Suprapubic skin (tissue), 4 donors: ENCODE data around the gene ZNF892. TPM values are rescaled to one million over a fixed set of nuclear protein-coding genes. Genes with fewer than 3 reads are reported as not detected.
"Not testable (repeated sequence)": the region's sequence is repeated elsewhere in the genome, so short reads cannot be mapped to it uniquely, and the experiment has no call there.

Source experiments
- DNase-seq, 2 donors: peaks; one replicate each; pipeline ENCODE4 v3.0.0-alpha.2; 2019; ENCODE audit warnings: low spot score in 2 of 2
- H3K27ac ChIP-seq: fragments of 200-600 bp; sonication (generic); one replicate; pipeline ENCODE4 v1.5.1; 2019
- H3K27me3 ChIP-seq: fragments of 200-600 bp; sonication (generic); one replicate; pipeline ENCODE4 v1.5.1; 2019
- H3K36me3 ChIP-seq: fragments of 200-600 bp; sonication (generic); one replicate; pipeline ENCODE4 v1.5.1; 2019
- H3K4me1 ChIP-seq: fragments of 200-600 bp; sonication (generic); one replicate; pipeline ENCODE4 v1.5.1; 2019
- H3K4me3 ChIP-seq: fragments of 200-600 bp; sonication (generic); one replicate; pipeline ENCODE4 v1.5.1; 2019; ENCODE audit warnings: mild to moderate bottlenecking
- H3K9me3 ChIP-seq: fragments of 200-600 bp; sonication (generic); one replicate; pipeline ENCODE4 v1.5.1; 2019
- EP300 ChIP-seq: sonication (generic); formaldehyde crosslinking; IDR thresholded peaks from one replicate; pipeline ENCODE4 v1.6.1; 2017; ENCODE audit warnings: antibody characterized with exemption
- POLR2A ChIP-seq, 2 donors: fragments of 450-650 bp; IDR thresholded peaks; one replicate each; pipeline ENCODE4 v1.6.1; 2017; ENCODE audit warnings: antibody characterized with exemption in 2 of 2, mild to moderate bottlenecking in 2 of 2, moderate library complexity in 2 of 2
- POLR2AphosphoS5 ChIP-seq, 3 donors: sonication (generic); formaldehyde crosslinking; IDR thresholded peaks; one replicate each; pipeline ENCODE4 v1.6.1; 2017; ENCODE audit warnings: antibody characterized with exemption in 3 of 3
- WGBS: methylation state at CpG from one replicate; pipeline ENCODE4 v1.1.5; 2018; 5-methylcytosine and 5-hydroxymethylcytosine counted together
- total RNA-seq, 4 donors: library from RNA; depleted of rRNA; stranded (reverse); fragments of >200 nt; gene quantifications; one replicate each; pipeline ENCODE4 v1.1.0, GENCODE V29; 2016
- TF ChIP-seq, protein P1 (sequence below), 2 donors: fragments of 200-600 bp in 1 of 2; fragments of 450-650 bp in 1 of 2; sonication (generic) in 1 of 2; IDR thresholded peaks; one replicate each; pipeline ENCODE4 v1.5.1; 2016 to 2019; ENCODE audit warnings: antibody characterized with exemption in 2 of 2, mild to moderate bottlenecking in 1 of 2, moderate library complexity in 1 of 2

The ZNF892 gene
- total RNA-seq, 4 donors from 2014 or later, result 1.6 to 3.2 (median 2.6) TPM

DNA sequence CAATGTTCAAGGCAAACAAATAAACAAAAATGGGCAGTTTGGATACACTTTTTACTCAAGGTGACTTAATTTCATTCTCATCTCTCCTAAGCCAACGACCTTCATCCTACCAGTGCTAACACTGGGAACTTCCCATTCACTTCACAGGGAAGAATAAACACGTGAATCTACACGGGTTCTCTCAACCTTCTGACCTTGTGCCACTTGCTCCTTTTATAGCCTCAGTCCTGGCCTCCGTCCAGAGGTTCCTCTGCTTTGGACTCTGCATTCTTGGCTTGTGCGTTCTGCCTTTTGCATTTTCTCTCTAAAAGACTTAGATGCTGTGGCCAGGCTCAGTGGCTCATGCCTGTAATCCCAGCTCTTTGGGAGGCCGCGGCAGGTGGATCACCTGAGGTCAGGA lies 27.9 kb upstream of the ZNF892 start:
- Histone ChIP-seq H3K27me3 (no peaks in the 10 kb centered on the region), H3K4me3 (no peak overlapping the region), H3K9me3 (no peaks in the 10 kb centered on the region), H3K36me3 (peaks cover 63% of the 10 kb centered on the region), H3K27ac (no peak overlapping the region), H3K4me1 (no peaks in the 10 kb centered on the region)
- DNase-seq, result no peak
- TF ChIP-seq POLR2AphosphoS5 (IDR thresholded peaks at IDR 0.05), result no peak
- TF ChIP-seq, protein P1, sequence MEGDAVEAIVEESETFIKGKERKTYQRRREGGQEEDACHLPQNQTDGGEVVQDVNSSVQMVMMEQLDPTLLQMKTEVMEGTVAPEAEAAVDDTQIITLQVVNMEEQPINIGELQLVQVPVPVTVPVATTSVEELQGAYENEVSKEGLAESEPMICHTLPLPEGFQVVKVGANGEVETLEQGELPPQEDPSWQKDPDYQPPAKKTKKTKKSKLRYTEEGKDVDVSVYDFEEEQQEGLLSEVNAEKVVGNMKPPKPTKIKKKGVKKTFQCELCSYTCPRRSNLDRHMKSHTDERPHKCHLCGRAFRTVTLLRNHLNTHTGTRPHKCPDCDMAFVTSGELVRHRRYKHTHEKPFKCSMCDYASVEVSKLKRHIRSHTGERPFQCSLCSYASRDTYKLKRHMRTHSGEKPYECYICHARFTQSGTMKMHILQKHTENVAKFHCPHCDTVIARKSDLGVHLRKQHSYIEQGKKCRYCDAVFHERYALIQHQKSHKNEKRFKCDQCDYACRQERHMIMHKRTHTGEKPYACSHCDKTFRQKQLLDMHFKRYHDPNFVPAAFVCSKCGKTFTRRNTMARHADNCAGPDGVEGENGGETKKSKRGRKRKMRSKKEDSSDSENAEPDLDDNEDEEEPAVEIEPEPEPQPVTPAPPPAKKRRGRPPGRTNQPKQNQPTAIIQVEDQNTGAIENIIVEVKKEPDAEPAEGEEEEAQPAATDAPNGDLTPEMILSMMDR (IDR thresholded peaks at IDR 0.05), result no peak
- TF ChIP-seq EP300, result no peak
- no peak for TF ChIP-seq POLR2A (IDR thresholded peaks at IDR 0.05)
- 89% methylated on average over 7 of the region's 7 CpGs for WGBS

DNA sequence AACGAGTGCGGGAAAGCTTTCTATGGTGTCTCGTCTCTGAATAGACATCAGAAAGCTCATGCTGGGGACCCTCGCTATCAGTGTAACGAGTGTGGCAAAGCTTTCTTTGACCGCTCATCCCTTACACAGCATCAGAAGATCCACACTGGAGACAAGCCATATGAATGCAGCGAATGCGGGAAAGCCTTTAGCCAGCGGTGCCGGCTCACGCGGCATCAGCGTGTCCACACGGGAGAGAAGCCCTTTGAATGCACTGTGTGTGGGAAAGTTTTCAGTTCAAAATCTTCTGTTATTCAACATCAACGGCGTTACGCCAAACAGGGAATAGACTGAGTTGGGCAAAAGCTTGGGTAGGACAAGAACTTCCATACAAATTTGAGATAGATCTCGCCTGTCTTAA lies 25.5 kb upstream of the ZNF892 start:
- TF ChIP-seq EP300 (no peak), POLR2A (IDR thresholded peaks at IDR 0.05) (no peak)
- TF ChIP-seq, protein P1 (IDR thresholded peaks at IDR 0.05), result no peak
- no peak overlapping the region for H3K27ac ChIP-seq
- H3K36me3 ChIP-seq, result peaks cover 57% of the 10 kb centered on the region
- WGBS, result 97% methylated on average over 18 of the region's 18 CpGs
- H3K9me3 ChIP-seq, result no peaks in the 10 kb centered on the region
- H3K4me3 ChIP-seq, result no peak overlapping the region
- no peaks in the 10 kb centered on the region for H3K4me1 ChIP-seq
- DNase-seq, result no peak
- H3K27me3 ChIP-seq, result no peaks in the 10 kb centered on the region

DNA sequence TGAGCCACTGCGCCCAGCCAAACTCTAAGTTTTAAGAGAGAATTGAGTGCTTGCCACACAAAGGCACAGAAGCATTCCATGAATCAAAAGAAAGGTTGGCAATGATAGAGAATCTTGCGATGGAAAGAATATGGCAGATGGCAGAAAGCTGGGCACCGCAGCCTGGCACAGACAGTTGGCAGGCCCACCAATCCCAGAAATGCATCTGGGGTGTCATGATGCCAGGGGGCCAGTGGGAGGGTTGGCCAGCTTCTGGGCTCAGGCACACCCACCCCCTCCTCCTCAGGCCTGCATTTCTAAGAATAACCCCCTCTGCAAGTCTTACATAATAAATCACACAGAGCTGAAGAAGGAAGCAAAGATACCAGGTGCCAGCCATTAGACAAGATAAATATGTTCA lies 22.1 kb upstream of the ZNF892 start:
- Histone ChIP-seq H3K9me3 (no peaks in the 10 kb centered on the region), H3K4me3 (no peak overlapping the region), H3K27me3 (no peaks in the 10 kb centered on the region), H3K36me3 (peaks cover 31% of the 10 kb centered on the region), H3K4me1 (no peaks in the 10 kb centered on the region), H3K27ac (no peak overlapping the region)
- WGBS, result 100% methylated on average over 3 of the region's 3 CpGs
- DNase-seq, result no peak
- no peak for TF ChIP-seq POLR2AphosphoS5 (IDR thresholded peaks at IDR 0.05)
- TF ChIP-seq, protein P1 (IDR thresholded peaks at IDR 0.05), result no peak
- no peak for TF ChIP-seq EP300
- no peak for TF ChIP-seq POLR2A (IDR thresholded peaks at IDR 0.05)

DNA sequence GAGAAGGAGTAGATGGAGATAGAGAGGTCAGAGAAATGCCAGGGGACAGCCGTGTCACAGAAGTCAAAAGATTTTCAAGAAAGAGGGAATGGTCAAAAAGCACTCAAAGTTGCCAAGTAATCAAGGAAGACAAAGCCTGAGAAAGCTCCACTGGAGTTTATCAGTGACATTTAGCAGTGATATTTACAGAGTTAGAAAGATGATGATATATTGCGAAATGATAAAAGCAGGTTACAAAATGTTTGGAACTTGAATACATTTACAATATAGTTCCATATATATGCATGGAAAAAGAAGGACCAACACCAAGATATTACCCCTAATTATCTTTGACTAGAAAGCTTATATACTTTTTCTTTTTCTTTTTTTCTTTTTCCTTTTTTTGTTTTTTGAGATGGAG lies 21.3 kb upstream of the ZNF892 start:
- Histone ChIP-seq H3K9me3 (no peaks in the 10 kb centered on the region), H3K27ac (no peak overlapping the region), H3K4me1 (no peaks in the 10 kb centered on the region), H3K27me3 (peaks cover 1% of the 10 kb centered on the region), H3K4me3 (no peak overlapping the region), H3K36me3 (peaks cover 23% of the 10 kb centered on the region)
- DNase-seq, result no peak
- WGBS, result 88% methylated on average over 2 of the region's 2 CpGs
- no peak for TF ChIP-seq POLR2AphosphoS5 (IDR thresholded peaks at IDR 0.05)
- TF ChIP-seq POLR2A (IDR thresholded peaks at IDR 0.05), result no peak
- TF ChIP-seq EP300, result no peak
- TF ChIP-seq, protein P1 (IDR thresholded peaks at IDR 0.05), result no peak

DNA sequence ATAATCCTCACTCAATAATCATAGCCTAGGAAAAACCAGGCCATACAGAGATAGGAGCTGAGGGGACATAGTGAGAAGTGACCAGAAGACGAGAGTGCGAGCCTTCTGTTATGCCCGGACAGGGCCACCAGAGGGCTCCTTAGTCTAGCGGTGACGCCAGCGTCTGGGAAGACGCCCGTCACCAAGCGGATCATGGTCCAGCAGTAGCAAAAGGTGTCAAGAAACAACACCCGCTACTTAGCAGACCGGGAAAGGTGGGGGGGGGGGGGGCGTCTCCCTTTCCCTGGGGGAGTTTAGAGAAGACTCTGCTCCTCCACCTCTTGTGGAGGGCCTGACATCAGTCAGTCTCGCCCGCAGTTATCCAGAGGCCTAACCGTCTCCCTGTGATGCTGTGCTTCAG lies 14.4 kb upstream of the ZNF892 start:
- 49% methylated on average over 6 of the region's 15 CpGs for WGBS
- TF ChIP-seq, protein P1 (IDR thresholded peaks at IDR 0.05), result peak; percentile 54
- not testable (repeated sequence) for H3K36me3 ChIP-seq, H3K4me1 ChIP-seq, H3K27ac ChIP-seq, H3K9me3 ChIP-seq, H3K4me3 ChIP-seq, H3K27me3 ChIP-seq
- DNase-seq, result peak in 1 of 2 donors; percentile 67
